Measurements from ENCODE around the gene COL25A1.

Gene COL25A1

DNA sequence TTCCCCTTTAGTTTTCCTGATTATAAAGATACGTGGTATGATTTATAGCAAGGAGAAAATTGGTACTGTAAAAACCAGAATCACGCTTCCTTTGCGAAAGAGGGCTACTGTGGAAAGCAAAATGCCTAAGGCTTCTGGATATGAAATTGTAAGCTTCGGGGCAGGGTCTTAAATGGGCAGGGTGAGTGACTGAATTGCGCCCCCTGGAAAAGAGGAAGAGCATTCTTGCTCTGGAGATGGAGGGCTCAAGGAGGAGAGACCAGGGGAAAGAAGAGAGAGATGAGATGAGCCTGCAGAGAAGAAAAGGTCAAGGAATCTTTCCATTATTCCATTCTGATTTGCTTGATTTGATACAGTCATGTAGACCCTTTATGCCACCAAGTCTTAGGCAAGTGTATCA lies 526.5 kb downstream of the COL25A1 start:
- FAIRE-seq = no peak
- DNase-seq (ENCODE audit: low spot score) = no peak

GRCh38 chr4:108774809-108775530 lies 527.5 kb downstream of the COL25A1 start:
- FAIRE-seq (no peak), DNase-seq (ENCODE audit: low spot score) (no peak)

DNA sequence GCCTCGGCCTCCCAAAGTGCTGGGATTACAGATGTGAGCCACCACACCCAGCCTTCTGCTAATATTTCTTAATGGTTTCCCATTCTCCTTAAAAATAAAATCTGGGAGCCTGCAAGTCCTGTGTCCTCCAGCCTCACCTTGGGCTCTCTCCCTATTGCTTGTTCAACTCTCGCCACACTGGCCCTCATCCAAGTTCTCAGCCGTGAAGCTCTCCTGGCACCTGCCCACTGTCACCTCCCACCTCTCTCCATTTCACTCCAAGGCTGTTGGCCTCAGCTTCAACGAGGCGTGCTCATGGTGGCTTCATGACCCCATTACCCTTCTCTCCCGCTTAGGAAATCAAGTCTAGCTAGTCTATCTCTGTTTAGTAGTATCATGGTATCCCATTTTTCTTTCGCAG lies 530.1 kb downstream of the COL25A1 start:
- FAIRE-seq (no peak), DNase-seq (ENCODE audit: low spot score) (no peak)

DNA sequence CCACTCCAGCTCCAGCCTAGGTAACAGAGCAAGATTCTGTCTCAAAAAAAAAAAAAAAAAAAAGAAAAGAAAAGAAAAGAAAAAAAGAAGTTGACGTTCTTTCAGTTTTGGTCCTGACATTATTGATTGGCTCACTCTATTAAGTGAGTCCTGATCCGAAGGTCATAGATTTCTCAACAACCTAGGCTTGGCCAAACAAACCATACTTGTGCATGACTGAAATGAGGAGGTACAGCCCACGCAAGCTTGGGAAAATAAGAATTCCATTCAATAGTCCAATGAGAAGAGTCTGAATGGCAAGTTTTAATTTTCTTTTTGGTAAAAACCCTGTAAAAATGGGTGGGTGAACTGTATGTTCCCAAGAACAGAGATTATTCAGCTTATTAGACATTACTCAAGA lies 536.4 kb downstream of the COL25A1 start:
- FAIRE-seq (no peak), DNase-seq (ENCODE audit: low spot score) (no peak)

DNA sequence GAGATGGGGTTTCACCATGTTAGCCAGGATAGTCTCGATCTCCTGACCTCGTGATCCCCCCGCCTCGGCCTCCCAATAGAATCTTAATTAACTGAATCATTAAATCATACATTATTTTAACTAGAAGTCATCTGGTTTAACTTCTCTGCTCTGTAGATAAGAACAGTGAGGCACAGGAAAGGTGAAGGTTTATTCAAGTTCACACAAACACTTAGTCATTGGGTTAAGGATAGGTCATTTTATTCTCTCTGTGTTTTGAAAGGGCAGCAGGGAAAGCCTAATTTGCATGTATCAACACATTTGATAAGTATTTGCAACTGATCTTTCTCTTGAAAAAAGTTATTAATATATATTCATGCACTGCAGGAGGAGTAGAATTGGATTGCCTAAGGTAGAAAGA lies 538.5 kb downstream of the COL25A1 start:
- FAIRE-seq (no peak), DNase-seq (ENCODE audit: low spot score) (no peak)

DNA sequence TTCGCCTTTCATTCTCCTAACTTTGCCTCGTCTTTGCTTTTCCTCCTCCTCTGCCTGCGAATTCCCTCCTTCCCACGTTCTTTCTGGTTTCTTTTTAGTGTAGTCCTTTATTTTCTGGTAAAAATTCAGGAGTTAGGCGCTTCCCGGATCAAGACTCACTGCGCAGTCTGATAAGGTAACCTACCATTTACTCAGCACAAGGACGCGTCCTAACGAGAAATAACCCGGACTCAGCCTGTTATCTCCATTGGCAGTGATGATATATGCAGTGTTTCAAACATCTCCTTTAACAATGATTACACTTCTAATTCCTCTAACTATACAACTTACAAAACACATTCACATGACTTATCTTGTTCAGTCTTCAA lies 539.2 kb downstream of the COL25A1 start:
- DNase-seq (ENCODE audit: low spot score) (no peak), FAIRE-seq (no peak)

DNA sequence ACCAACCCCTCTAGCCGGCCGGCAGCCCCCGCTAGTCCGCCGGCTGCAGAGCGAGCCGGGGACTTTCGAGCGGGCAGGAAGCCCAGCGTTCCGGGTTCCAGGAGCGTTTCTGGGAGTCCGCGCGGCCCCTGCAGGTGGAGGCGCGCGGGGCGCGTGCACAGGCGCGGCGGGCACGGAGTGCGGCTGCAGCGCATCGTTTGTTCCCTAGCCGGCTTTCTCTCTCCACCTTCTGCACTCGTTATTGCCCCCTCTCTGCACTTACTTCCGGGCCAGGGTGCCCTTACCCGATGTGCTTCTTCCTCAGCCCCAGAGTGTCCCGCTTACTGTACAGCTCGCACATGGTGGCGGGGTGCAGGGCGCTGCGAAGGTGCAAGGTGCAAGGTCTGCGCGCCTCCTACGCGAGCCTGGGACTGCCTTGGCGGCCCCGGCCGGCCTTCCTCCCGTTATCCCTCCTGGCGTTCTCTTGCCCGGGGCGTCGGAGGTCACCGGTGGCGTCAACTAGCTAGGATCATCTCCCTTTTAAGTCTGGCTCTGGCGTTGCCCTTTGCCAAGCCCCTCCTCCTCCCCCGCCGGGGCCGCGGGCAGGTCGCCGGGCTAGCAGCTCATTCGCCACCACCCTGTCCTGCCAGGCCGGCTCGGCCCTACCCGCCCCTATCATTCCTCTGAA lies 539.8 kb downstream of the COL25A1 start, which contains the start of gene ETNPPL:
TSS of gene ETNPPL (minus strand) at position 495 of the 667 bp plus-strand sequence. CDS start at position 340, 155 bp downstream.
- FAIRE-seq = no peak
- no peak for DNase-seq (ENCODE audit: low spot score)

Data from RCC 7860 (cell line).